Peyer's patch (tissue), 4 donors: ENCODE measurements around the gene B3GNT2.

ENCODE experiments used
- POLR2A ChIP-seq, 2 donors: fragments of 450-650 bp; IDR thresholded peaks; one replicate each; pipeline ENCODE4 v1.5.1; 2017; ENCODE audit warnings: antibody characterized with exemption in 2 of 2, mild to moderate bottlenecking in 2 of 2, moderate library complexity in 2 of 2
- TF ChIP-seq, protein P1 (sequence below), 6 experiments: fragments of 450-650 bp in 4 of 6; fragments of 200-600 bp in 2 of 6; sonication (generic) in 1 of 6; IDR thresholded peaks; one replicate each; pipeline ENCODE4 v1.5.1; 2017 to 2019; ENCODE audit warnings: antibody characterized with exemption in 6 of 6, mild to moderate bottlenecking in 3 of 6, moderate library complexity in 1 of 6

DNA sequence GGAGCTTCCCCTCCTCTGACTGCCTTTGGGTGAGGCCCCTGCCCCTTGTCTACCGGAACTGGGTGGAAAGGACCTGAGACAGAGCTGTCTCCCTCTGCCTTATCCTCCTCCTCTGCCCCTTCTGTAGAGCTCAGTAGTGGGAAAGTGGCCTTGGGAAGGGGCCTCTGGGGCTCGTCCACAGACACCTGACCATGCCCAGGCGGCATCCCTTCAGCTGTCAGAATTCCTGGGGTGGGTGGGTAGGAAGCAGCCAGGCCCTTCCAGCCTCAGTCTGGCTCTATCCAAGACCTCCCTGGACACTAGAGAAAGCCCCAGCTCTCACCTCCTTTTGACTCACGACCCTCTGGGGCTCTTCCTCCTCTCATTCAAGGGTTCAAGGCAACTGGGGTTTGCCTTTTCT, 35.6 kb downstream of the B3GNT2 start:
- TF ChIP-seq, protein P1, sequence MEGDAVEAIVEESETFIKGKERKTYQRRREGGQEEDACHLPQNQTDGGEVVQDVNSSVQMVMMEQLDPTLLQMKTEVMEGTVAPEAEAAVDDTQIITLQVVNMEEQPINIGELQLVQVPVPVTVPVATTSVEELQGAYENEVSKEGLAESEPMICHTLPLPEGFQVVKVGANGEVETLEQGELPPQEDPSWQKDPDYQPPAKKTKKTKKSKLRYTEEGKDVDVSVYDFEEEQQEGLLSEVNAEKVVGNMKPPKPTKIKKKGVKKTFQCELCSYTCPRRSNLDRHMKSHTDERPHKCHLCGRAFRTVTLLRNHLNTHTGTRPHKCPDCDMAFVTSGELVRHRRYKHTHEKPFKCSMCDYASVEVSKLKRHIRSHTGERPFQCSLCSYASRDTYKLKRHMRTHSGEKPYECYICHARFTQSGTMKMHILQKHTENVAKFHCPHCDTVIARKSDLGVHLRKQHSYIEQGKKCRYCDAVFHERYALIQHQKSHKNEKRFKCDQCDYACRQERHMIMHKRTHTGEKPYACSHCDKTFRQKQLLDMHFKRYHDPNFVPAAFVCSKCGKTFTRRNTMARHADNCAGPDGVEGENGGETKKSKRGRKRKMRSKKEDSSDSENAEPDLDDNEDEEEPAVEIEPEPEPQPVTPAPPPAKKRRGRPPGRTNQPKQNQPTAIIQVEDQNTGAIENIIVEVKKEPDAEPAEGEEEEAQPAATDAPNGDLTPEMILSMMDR (IDR thresholded peaks at IDR 0.05), result no peak
- no peak for TF ChIP-seq POLR2A (IDR thresholded peaks at IDR 0.05)
